Fibroblast of the aortic adventitia (primary cell): ENCODE results near the gene CNOT6. TPM values are rescaled to one million over a fixed set of nuclear protein-coding genes. Genes with fewer than 3 reads are reported as not detected.
"Not testable (repeated sequence)": the region's sequence is repeated elsewhere in the genome, so short reads cannot be mapped to it uniquely, and the experiment has no call there.

ENCODE experiments used
- DNase-seq: peaks from one replicate; pipeline ENCODE4 v3.0.0-alpha.2; 2010; ENCODE audit warnings: low read depth
- H3K4me3 ChIP-seq: 2 replicates; pipeline ENCODE4 v1.5.1; 2011; ENCODE audit warnings: low read depth, mild to moderate bottlenecking, control low read depth, low read length, moderate library complexity
- total RNA-seq: library from RNA; depleted of rRNA; stranded (reverse); fragments of >200 nt; gene quantifications from 2 replicates; pipeline ENCODE4 v1.2.3, GENCODE V29; 2012; ENCODE audit warnings: low replicate concordance
- TF ChIP-seq, protein P1 (sequence below): IDR thresholded peaks from 2 replicates; pipeline ENCODE4 v1.5.1; 2011; ENCODE audit warnings: mild to moderate bottlenecking, low read length, control low read depth, inconsistent platforms; ENCODE audit not compliant: insufficient read depth

The CNOT6 gene
- total RNA-seq, 1 donor: 12.1 TPM

DNA sequence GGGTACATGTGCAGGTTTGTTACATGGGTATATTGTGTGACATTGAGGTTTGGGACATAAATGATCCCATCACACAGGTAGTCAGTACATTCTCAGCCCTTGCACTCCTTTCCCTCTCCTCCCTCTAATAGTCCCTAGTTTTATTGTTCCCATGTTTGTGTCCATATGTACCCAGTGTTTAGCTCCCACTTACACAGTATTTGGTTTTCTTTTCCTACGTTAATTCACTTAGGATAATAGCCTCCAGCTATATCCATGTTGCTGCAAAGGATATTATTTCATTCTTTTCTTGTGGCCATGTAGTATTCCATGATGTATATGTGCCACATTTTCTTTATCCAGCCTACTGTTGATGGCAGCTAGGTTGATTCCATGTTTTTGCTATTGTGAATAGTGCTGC lies 27.4 kb downstream of the CNOT6 start:
- TF ChIP-seq, protein P1, sequence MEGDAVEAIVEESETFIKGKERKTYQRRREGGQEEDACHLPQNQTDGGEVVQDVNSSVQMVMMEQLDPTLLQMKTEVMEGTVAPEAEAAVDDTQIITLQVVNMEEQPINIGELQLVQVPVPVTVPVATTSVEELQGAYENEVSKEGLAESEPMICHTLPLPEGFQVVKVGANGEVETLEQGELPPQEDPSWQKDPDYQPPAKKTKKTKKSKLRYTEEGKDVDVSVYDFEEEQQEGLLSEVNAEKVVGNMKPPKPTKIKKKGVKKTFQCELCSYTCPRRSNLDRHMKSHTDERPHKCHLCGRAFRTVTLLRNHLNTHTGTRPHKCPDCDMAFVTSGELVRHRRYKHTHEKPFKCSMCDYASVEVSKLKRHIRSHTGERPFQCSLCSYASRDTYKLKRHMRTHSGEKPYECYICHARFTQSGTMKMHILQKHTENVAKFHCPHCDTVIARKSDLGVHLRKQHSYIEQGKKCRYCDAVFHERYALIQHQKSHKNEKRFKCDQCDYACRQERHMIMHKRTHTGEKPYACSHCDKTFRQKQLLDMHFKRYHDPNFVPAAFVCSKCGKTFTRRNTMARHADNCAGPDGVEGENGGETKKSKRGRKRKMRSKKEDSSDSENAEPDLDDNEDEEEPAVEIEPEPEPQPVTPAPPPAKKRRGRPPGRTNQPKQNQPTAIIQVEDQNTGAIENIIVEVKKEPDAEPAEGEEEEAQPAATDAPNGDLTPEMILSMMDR: no peak
- no peak for DNase-seq
- H3K4me3 ChIP-seq: no peak overlapping the region

DNA sequence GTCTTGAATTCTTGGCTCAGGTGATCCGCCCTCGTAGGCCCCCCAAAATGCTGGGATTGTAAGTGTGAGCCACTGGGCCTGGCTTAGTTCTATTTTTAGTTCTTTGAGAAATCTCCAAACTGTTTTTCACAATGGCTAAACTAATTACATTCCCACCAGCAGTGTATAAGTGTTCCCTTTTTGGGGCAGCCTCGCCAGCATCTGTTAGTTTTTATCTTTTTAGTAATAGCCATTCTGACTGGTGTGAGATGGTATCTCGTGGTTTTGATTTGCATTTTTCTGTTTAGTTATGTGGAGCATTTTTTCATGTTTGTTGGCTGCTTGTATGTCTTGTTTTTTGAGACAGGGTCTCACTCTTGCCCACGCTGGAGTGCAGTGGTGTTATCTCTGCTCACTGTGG lies 28.2 kb downstream of the CNOT6 start:
- no peak overlapping the region for H3K4me3 ChIP-seq
- no peak for DNase-seq
- TF ChIP-seq, protein P1: no peak

DNA sequence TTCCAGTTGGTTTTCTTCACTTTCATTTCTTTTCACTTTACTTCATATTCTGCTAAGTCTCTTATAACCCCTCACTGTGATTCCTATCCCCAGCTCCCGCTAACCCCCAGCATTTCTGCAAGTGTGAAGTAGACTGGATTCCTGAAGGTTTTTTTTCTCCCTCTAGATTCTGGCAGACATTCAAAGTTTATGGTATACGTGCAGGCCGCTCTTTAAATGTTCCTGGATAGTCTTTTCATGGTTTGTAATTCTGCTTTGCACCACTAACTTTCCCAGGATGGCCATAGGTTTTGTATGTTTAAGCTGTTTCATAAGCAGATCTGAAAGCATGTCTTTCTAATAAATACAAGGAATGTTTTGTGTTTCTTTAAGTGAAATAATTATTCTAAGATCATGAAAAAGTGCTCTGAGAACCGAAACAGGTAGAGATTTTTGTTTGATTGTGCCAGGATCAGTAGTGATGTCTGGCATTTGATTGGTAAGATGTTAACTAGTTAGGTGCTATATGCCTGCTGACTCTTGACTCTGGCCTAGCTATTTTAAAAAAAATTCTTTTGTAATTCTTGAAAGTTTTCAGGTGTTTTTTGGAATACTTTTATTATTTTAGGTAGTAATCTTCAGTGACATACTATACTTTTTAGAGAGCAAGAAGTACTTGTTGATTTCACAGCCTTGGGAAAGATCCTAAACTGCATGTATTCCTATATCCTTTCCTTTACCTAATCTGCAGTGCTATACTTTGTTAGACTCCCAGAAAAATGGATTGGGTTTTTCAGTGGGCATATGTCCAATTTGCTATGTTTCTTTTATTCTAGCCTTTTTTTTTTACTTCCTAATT lies 29.7 kb downstream of the CNOT6 start:
- H3K4me3 ChIP-seq: no peak overlapping the region
- TF ChIP-seq, protein P1: no peak
- DNase-seq: no peak

DNA sequence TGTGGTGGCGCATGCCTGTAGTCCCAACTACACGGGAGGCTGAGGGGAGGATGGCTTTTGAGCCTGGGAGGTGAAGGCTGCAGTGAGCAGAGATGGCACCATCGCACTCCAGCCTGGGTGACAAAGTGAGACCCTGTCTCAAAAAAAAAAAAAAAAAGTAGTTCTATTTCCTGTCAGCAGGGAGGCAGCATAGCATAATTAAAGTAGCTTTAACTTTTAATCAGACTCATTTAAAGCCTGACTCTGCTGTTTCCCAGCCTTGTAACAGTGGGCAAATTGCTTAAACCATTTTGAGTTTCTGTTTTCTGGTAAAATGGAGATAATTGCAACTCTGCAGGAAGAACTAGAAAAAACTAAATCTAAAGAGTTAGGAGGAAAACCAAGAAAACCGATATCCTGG lies 31.2 kb downstream of the CNOT6 start:
- TF ChIP-seq, protein P1: no peak
- DNase-seq: no peak
- no peak overlapping the region for H3K4me3 ChIP-seq

DNA sequence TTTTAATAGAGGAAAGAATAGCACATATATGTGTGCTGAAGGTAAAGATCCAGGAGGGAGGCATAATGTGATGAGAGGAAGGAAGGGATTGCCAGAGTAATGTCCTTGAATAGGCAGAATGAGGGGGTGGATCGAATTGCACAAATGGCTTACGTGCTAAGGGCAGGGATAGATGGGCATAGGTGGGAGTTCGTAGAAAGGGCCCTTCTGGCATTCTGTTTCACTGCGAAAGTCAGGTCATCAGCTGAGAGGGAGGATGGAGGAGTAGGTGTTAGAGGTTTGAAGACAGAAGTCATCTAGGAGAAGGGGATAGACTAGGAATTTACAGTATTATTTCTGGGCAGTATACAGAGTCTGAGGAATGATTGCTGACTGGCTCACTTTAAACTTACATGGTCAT lies 32.1 kb downstream of the CNOT6 start:
- no peak for DNase-seq
- H3K4me3 ChIP-seq: no peak overlapping the region
- TF ChIP-seq, protein P1: no peak

DNA sequence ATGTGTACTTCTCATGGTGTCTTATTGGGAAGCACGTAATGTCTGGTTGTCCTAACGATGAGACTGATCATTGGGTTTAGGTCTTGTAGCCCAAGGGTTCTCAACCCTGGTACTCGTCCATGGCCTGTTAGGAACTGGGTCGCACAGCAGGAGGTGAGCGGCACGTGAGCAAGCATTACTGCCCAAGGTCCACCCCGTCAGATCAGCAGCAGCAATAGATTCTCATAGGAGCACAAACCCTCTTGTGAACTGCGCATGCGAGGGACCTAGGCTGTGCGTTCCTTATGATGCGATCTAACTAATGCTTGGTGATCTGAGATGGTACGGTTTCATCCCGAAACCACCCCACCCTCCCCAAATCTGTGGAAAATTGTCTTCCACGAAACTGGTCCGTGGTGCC lies 33.5 kb downstream of the CNOT6 start:
- no peak overlapping the region for H3K4me3 ChIP-seq
- TF ChIP-seq, protein P1: no peak
- no peak for DNase-seq

DNA sequence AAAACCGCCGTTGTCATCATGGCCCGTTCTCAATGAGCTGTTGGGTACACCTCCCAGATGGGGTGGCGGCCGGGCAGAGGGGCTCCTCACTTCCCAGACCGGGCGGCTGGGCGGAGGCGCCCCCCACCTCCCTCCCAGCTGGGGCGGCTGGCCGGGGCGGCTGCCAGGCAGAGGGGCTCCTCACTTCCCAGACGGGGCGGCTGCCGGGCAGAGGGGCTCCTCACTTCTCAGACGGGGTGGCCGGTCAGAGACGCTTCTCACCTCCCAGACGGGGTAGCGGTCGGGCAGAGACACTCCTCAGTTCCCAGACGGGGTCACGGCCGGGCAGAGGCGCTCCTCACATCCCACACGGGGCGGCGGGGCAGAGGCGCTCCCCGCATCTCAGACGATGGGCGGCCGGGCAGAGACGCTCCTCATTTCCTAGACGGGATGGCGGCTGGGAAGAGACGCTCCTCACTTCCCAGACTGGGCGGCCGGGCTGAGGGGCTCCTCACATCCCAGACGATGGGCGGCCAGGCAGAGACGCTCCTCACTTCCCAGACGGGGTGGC lies 36.9 kb downstream of the CNOT6 start:
- DNase-seq: not testable (repeated sequence)

More for the DNA sequence above, 36.9 kb downstream of the CNOT6 start:
- not testable (repeated sequence) for H3K4me3 ChIP-seq
